A549 treated with GW870086 at 1 μM for 4 hours (cell line): Measurements from ENCODE around the gene RHOG. TPM values are rescaled to one million over a fixed set of nuclear protein-coding genes. Genes with fewer than 3 reads are reported as not detected.

ENCODE experiments used
- total RNA-seq: library from RNA; stranded (reverse); fragments of 200-300 nt; extraction: Qiagen RNA extraction; gene quantifications from 5 replicates; pipeline ENCODE4 v1.2.3, GENCODE V29; 2022; ENCODE audit warnings: low read depth

The RHOG gene
- 94.0 to 119 TPM (median 113 TPM) in 5 replicates for total RNA-seq

GRCh38 chr11:3840870-3841425 is at the start of gene RHOG:
TSS of gene RHOG (minus strand) at chr11:3840959. CDS start at chr11:3828138, 12,821 bp downstream.

GRCh38 chr11:3854977-3855807 is 14.4 kb upstream of the RHOG start, which contains the start of gene STIM1:
TSS of gene STIM1 (plus strand) at chr11:3855664. CDS start at chr11:3856271, 607 bp downstream.

GRCh38 chr11:3807909-3808860 is 32.6 kb downstream of the RHOG start, which contains the start of gene PGAP2:
TSS of gene PGAP2 (plus strand) at chr11:3808560. CDS start at chr11:3811260, 2,700 bp downstream.

GRCh38 chr11:3797329-3798090 is 43.2 kb downstream of the RHOG start, which contains the start of gene NUP98:
TSS of gene NUP98 (minus strand) at chr11:3797554. CDS start at chr11:3782117, 15,437 bp downstream.

Other genes with a start within 250 kb of the RHOG start
- gene ART5, start 199.0 kb downstream of the RHOG start, total RNA-seq, result 0.24 to 0.43 TPM (median 0.33 TPM) in 4 of 5 replicates, not detected in the other
- 0.10 TPM in 1 of 5 replicates, not detected in the others for gene ART1, start 195.8 kb downstream of the RHOG start, total RNA-seq
- gene CHRNA10, start 169.6 kb downstream of the RHOG start, total RNA-seq, result 0.51 to 1.7 TPM (median 1.1 TPM) in 5 replicates
- 54.8 to 69.0 TPM (median 67.2 TPM) in 5 replicates for gene NUP98, start 43.4 kb downstream of the RHOG start, total RNA-seq
- 20.0 to 24.3 TPM (median 21.0 TPM) in 5 replicates for gene PGAP2, start 32.4 kb downstream of the RHOG start, total RNA-seq
- gene STIM1, start 14.7 kb upstream of the RHOG start, total RNA-seq, result 23.9 to 28.6 TPM (median 27.3 TPM) in 5 replicates